GM21737 (cell line): ENCODE measurements around the gene ZHX3.

Experiments used
- ATAC-seq: cut with Tn5 transposase; IDR thresholded peaks from one replicate; pipeline ENCODE4 v1.9.1; 2021; ENCODE audit warnings: mild to moderate bottlenecking, moderate library complexity; ENCODE audit not compliant: unreplicated experiment

ZHX3 gene

GRCh38 chr20:41174373-41174772, 143.2 kb downstream of the ZHX3 start:
- no peak for ATAC-seq

DNA sequence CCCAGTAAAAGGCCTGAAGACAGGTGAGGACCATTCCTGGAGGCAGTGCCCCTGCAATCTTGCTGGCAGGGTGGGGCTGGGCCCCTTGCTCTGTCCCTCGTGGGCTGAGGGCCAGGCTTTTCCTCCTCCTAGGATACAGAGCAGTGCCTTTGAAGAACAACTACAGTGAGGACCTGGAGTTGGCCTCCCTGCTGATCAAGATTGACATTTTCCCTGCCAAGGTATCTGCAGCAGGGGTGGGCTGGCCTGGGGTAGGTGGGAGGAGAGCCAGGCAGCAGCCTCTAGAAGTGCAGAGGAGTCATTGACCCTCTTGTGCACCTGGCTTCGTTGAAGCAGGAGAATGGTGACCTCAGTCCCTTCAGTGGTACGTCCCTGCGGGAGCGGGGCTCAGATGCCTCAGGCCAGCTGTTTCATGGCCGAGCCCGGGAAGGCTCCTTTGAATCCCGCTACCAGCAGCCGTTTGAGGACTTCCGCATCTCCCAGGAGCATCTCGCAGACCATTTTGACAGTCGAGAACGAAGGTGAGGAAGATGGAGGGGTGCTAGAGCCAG, 143.7 kb downstream of the ZHX3 start:
- ATAC-seq = no peak

DNA sequence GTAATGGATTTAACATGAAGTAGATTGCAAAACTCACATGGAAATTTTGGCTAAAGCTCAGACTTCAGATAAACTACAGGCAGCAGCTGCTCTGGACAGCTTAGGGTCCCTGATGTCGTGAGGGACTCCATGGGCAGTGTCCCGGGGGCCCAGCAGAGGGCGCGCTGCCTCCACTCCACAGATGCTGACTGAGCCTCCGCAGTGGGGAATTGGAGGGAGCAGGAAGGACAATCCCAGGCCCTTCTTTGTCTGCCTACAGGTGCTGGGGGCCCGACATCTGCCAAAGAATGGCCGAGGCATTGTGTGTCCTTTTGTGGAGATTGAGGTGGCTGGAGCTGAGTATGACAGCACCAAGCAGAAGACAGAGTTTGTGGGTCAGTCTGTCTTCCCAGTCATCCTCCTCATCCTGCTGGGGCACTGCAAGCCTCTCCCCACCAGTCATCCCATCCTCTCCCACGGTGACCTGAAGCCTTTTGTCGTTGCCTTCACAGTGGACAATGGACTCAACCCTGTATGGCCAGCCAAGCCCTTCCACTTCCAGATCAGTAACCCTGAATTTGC, 144.3 kb downstream of the ZHX3 start:
- no peak for ATAC-seq

- no peak for ATAC-seq
Measured at GRCh38 chr20:41172296-41173140, 145.0 kb downstream of the ZHX3 start.

DNA sequence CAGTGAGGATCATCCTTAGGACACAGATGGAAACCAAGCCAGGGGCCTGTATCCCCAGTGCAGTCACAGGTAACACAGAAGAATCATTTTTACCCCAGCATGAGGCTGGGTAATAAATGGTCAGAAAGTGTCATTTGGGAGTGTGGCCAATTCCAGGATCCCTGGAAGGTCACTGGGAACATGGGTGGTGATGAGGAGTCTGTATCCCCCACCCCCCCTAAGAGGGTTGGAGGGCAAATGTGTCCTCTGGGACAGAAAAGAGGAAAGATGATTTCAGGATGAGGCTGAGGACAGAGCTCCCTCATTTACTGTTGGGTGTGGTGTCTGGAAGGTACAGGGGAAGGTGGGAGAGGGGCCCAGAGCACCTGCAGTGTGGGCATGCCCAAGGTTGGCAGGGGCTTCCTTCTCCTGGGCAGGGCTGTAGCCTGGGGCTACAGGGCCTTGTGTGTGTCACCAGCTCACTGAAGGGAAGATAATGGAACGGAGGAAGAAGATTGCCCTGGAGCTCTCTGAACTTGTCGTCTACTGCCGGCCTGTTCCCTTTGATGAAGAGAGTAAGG, 145.7 kb downstream of the ZHX3 start:
- ATAC-seq = no peak

- ATAC-seq = no peak
Measured at GRCh38 chr20:41170386-41171105, 147.0 kb downstream of the ZHX3 start.

DNA sequence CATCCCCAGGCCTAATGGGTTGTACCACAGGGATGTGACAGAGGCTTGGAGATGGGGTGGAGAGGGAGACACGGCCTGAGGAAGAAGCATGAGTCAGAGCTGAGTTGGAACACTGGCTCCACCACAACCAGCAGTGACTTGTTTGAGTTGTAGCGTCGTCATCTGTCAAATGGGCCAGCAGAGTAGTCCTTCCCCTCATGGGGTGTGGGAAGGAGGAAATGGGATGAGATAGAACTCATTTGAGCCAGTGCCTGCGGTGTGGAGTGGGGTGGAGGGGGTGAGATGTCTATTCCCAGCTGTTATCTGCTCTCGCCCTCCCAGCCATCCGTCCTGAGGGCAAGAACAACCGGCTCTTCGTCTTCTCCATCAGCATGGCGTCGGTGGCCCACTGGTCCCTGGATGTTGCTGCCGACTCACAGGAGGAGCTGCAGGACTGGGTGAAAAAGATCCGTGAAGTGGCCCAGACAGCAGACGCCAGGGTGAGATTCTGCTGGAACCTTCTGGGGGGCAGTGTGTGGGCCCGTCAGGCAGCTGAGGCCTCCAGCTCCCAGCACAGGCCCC, 147.7 kb downstream of the ZHX3 start:
- ATAC-seq = no peak

DNA sequence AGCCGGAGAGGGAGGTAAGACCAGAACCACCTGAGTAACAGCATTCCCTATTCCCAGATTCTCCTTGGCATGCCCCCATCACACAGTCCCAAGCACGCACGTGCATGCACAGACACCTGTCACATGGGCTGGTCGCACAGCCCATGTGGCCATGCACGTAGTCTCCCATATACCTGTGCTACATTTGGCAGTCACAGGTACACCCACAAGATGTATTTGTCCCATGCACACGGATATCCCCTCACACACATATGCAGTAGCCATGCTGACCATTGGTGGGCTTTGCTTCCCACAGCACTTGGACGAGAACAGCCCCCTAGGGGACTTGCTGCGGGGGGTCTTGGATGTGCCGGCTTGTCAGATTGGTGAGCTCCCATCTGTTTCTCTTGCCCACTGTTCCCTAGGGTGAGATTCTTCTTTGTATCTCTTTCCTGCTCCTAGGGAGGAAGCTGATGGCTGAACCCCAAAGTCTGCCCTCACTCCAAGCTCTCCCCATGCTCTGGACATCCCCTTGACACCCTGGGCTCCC, 148.3 kb downstream of the ZHX3 start:
- ATAC-seq = no peak

DNA sequence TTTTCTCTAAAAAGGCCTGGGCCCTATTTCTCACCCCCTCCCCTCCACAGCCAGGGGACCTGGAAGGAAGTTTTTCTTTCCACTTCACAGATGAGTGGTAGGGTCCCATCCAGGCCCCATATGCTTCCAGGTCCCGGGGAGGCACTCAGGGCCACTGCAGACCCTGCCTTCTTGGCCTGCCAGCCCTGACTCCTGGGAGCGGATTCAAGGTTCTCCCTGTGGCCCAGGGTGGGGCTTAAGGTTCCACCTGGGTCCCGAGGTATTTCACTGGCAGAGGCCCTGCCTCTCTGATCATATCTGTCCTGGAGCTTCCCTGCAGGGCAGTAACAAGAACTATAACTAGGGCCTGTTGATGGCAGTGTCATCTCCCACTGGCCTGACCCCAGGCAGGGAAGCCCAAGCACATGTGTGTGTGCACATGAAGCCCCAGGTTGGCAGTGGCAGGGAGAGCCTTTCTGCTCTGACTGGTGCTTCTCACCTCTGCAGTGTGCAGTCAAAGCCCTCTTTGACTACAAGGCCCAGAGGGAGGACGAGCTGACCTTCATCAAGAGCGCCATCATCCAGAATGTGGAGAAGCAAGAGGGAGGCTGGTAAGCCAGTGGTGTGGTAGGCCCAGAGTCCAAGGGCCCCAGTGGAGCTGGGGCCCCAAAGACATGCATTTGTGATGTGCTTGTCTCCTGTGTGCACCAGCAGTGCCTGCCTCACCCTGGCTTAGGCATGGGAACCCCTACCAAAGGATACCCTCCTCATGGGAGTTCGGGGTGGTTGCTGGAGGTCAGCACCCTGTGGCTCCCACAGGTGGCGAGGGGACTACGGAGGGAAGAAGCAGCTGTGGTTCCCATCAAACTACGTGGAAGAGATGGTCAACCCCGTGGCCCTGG, 149.0 kb downstream of the ZHX3 start:
- no peak for ATAC-seq

- ATAC-seq = no peak
Measured at GRCh38 chr20:41167481-41168253, 149.9 kb downstream of the ZHX3 start.

DNA sequence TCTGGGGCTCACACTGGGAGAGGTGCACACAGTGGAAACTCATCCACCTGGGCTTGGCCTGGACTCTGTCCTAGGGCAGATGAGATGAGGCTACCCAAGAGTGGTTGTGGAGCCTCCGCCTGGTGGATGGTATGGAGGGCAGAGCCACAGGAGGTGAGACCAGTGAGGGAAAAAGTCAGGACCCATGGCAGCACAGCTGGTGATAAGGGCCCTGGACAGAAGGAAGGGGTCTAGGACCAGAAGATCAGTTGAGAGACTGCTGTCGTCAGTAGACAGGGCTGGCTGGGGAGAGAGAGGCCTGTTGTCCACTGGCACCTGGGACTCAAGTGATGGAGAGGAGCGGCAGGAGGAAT, 150.4 kb downstream of the ZHX3 start:
- ATAC-seq = no peak

GRCh38 chr20:41166201-41167117, 151.1 kb downstream of the ZHX3 start:
- ATAC-seq = no peak

DNA sequence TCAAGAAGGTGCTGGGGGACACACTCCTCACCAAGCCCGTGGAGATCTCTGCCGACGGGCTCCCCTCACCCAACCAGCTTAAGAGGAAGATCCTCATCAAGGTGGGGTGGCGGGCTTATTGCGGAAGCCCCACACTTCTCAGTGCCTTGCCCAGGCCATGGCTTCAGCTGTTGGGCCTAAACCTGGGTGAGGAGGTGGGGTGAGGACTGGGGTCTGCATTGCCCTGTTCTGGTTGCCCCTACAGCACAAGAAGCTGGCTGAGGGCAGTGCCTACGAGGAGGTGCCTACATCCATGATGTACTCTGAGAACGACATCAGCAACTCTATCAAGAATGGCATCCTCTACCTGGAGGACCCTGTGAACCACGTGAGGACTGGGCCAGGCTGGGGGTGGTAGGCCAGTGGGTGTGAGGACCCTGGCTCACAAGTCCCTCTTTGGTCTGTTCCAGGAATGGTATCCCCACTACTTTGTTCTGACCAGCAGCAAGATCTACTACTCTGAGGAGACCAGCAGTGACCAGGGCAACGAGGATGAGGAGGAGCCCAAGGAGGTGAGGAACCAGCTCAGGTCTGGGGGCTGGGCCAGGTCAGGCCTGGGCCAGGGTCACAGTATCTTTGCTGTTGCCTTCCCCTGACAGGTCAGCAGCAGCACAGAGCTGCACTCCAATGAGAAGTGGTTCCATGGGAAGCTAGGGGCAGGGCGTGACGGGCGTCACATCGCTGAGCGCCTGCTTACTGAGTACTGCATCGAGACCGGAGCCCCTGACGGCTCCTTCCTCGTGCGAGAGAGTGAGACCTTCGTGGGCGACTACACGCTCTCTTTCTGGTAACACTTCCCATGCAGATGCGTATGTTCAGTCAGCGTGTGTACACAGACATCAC, 152.3 kb downstream of the ZHX3 start:
- no peak for ATAC-seq

DNA sequence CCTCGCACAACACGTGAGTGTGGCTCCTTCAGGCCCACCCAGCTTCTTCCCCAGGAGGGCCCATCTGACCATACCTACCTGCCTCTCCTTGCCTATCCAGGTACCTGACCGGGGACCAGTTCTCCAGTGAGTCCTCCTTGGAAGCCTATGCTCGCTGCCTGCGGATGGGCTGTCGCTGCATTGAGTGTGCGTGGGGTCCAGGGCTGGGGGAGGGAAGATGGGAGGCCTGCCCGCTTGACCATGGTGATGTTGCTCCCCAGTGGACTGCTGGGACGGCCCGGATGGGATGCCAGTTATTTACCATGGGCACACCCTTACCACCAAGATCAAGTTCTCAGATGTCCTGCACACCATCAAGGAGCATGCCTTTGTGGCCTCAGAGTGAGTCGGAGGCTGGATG, 153.7 kb downstream of the ZHX3 start:
- no peak for ATAC-seq

- no peak for ATAC-seq
Measured at GRCh38 chr20:41162396-41162795, 155.1 kb downstream of the ZHX3 start.

DNA sequence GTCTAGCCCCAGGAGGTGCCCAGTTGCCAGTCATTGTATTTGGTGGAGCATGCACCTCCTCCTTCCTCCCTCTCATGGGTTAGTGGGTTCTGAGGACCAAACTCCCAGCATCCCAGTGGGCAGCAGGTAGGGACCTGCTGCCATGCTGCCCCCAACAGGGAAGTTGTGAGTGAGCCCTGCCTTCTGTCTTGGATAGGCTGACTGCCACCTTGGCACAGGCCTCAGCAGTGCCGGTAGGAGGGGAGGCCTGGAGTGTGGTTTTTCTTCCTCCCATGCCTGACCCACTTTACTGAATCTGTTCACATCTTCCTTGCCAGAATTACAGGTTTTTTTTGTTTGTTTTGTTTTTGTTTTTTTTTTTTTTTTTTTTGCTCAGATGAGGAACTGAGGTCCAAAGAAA, 155.6 kb downstream of the ZHX3 start:
- no peak for ATAC-seq

DNA sequence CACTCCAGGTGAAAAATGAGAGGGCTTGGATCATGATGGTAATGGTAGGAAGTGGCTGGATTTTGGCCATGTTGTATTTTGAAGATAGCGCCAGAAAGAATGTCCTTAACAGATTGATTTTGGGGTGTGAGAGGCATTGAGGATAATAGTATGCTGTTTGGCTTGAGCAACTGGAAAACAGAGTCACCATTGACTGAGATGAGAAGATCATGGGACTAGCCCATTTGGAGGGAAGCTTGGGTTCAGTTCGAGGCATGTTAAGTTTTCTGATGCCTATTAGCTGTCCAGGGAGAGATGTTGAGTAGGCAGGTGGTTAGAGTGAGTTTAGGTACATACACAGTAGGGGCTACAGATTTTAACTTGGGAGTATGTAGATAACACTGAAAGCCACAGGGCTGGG, 156.8 kb downstream of the ZHX3 start:
- ATAC-seq = no peak
